ENCODE measurements around the gene CHRNE.
"Not testable (repeated sequence)": the region's sequence is repeated elsewhere in the genome, so short reads cannot be mapped to it uniquely, and the experiment has no call there.

- not testable (repeated sequence) for TF ChIP-seq POLR2A (IDR thresholded peaks at IDR 0.05; ENCODE audit: low read depth, low read length); RCOR1 (IDR thresholded peaks at IDR 0.05; ENCODE audit: insufficient replicate concordance, low read length)
These were observed 3.7 kb upstream of the CHRNE start for GRCh38 chr17:4906642-4907041.
